Liver (tissue), 9 donors: ENCODE results near the gene SCAMP1. TPM values are rescaled to one million over a fixed set of nuclear protein-coding genes. Genes with fewer than 3 reads are reported as not detected.

ENCODE experiments used
- DNase-seq: peaks from one replicate; pipeline ENCODE4 v3.0.0-alpha.2; 2017; ENCODE audit warnings: low spot score
- H3K27ac ChIP-seq, 2 donors: one replicate each; pipeline ENCODE4 v1.7.0; 2013; ENCODE audit warnings: inconsistent platforms in 2 of 2, low read length in 2 of 2, control low read depth in 1 of 2, low read depth in 1 of 2, mild to moderate bottlenecking in 1 of 2
- H3K27me3 ChIP-seq, 4 donors: one replicate each; pipeline versions ENCODE4 v1.6.1 to v1.7.0; 2013; ENCODE audit warnings: low read length in 3 of 4, inconsistent platforms in 1 of 4, mild to moderate bottlenecking in 1 of 4, moderate library complexity in 1 of 4; ENCODE audit not compliant: control insufficient read depth in 4 of 4, insufficient read depth in 4 of 4
- H3K36me3 ChIP-seq, 4 donors: one replicate each; pipeline versions ENCODE4 v1.6.1 to v1.7.0; 2013; ENCODE audit warnings: low read length in 3 of 4, mild to moderate bottlenecking in 3 of 4, low read depth in 1 of 4, moderate library complexity in 1 of 4; ENCODE audit not compliant: control insufficient read depth in 4 of 4, insufficient read depth in 3 of 4
- H3K4me1 ChIP-seq, 4 donors: one replicate each; pipeline versions ENCODE4 v1.6.1 to v1.7.0; 2013; ENCODE audit warnings: low read length in 3 of 4, mild to moderate bottlenecking in 3 of 4, moderate library complexity in 1 of 4; ENCODE audit not compliant: control insufficient read depth in 4 of 4, insufficient read depth in 4 of 4
- H3K4me3 ChIP-seq, 3 donors: one replicate each; pipeline versions ENCODE4 v1.6.1 to v1.7.0; 2013; ENCODE audit warnings: low read length in 3 of 3, control low read depth in 1 of 3, low read depth in 1 of 3, mild to moderate bottlenecking in 1 of 3
- H3K9ac ChIP-seq, 2 donors: one replicate each; pipeline ENCODE4 v1.7.0; 2013; ENCODE audit warnings: low read length in 2 of 2, mild to moderate bottlenecking in 2 of 2, moderate library complexity in 2 of 2, control low read depth in 1 of 2, low read depth in 1 of 2
- H3K9me3 ChIP-seq, 4 donors: one replicate each; pipeline versions ENCODE4 v1.6.1 to v1.7.0; 2013; ENCODE audit warnings: low read length in 3 of 4; ENCODE audit not compliant: control insufficient read depth in 4 of 4
- ATF3 ChIP-seq: IDR thresholded peaks from 2 replicates; pipeline ENCODE4 v1.6.1; 2016; ENCODE audit warnings: antibody characterized with exemption
- CTCF ChIP-seq: fragments of 150-350 bp; IDR thresholded peaks from 2 replicates; pipeline ENCODE4 v1.5.1; 2017; ENCODE audit warnings: improper control_type of control experiment, low read depth, low read length; ENCODE audit not compliant: missing input control
- EGR1 ChIP-seq, 2 donors: IDR thresholded peaks; 2 replicates each; pipeline ENCODE4 v1.6.1; 2016 to 2018; ENCODE audit warnings: antibody characterized with exemption in 2 of 2, low read depth in 2 of 2
- FOXA1 ChIP-seq: IDR thresholded peaks from 2 replicates; pipeline ENCODE4 v1.6.1; 2016; ENCODE audit warnings: antibody characterized with exemption
- FOXA2 ChIP-seq: IDR thresholded peaks from 2 replicates; pipeline ENCODE4 v1.6.1; 2016; ENCODE audit warnings: antibody characterized with exemption
- GABPA ChIP-seq, 2 donors: IDR thresholded peaks in 1 of 2; conservative IDR thresholded peaks in 1 of 2; 2 replicates each; pipeline ENCODE4 v1.6.1; 2016; ENCODE audit warnings: antibody characterized with exemption in 2 of 2, mild to moderate bottlenecking in 1 of 2, moderate library complexity in 1 of 2
- HNF4A ChIP-seq, 2 donors: conservative IDR thresholded peaks; 2 replicates each; pipeline ENCODE4 v1.6.1; 2016; ENCODE audit warnings: antibody characterized with exemption in 2 of 2, mild to moderate bottlenecking in 2 of 2
- RAD21 ChIP-seq, 2 donors: IDR thresholded peaks; 2 replicates each; pipeline ENCODE4 v1.6.1; 2016; ENCODE audit warnings: antibody characterized with exemption in 2 of 2, mild to moderate bottlenecking in 2 of 2
- REST ChIP-seq: IDR thresholded peaks from 2 replicates; pipeline ENCODE4 v1.6.1; 2016; ENCODE audit warnings: antibody characterized with exemption, mild to moderate bottlenecking
- TAF1 ChIP-seq: conservative IDR thresholded peaks from 2 replicates; pipeline ENCODE4 v1.6.1; 2016; ENCODE audit warnings: antibody characterized with exemption, mild to moderate bottlenecking
- YY1 ChIP-seq: IDR thresholded peaks from 2 replicates; pipeline ENCODE4 v1.6.1; 2016; ENCODE audit warnings: antibody characterized with exemption, mild to moderate bottlenecking
- ZBTB33 ChIP-seq: IDR thresholded peaks from 2 replicates; pipeline ENCODE4 v1.6.1; 2016; ENCODE audit warnings: antibody characterized with exemption
- WGBS: extraction: QIAGEN DNeasy Blood & Tissue Kit; methylation state at CpG from one replicate; pipeline ENCODE4 v1.1.7; 2013; 5-methylcytosine and 5-hydroxymethylcytosine counted together
- polyA plus RNA-seq, 2 donors: library from polyadenylated mRNA; stranded (reverse) in 1 of 2; unstranded in 1 of 2; fragments of 200-250 nt in 1 of 2; fragments of >200 nt in 1 of 2; fragmentation: Nextera tagmentation in 1 of 2; extraction: Ambion mirVana in 1 of 2; gene quantifications; one replicate each; pipeline versions ENCODE4 v1.2.1 to v1.2.3, GENCODE V29; 2013 to 2015
- total RNA-seq, 2 donors: library from RNA; depleted of rRNA; stranded (reverse); fragments of >200 nt; gene quantifications; one replicate each; pipeline ENCODE4 v1.2.3, GENCODE V29; 2014
- donor health status: healthy.
- donor health status: healthy.
- donor health status: healthy.
- donor health status: healthy.
- donor health status: healthy.

Gene SCAMP1
- total and polyA plus RNA-seq, 4 donors, result 5.9 to 15.0 (median 9.0) TPM

- Histone ChIP-seq H3K9me3 (no peaks in the 10 kb centered on the region), H3K36me3 (no peaks in the 10 kb centered on the region), H3K4me1 (no peaks in the 10 kb centered on the region), H3K4me3 (no peak overlapping the region), H3K27me3 (no peaks in the 10 kb centered on the region), H3K27ac (no peak overlapping the region), H3K9ac (no peak overlapping the region)
- 78% methylated on average over 6 of the region's 6 CpGs for WGBS
- no peak for DNase-seq
- TF ChIP-seq REST (no peak), ATF3 (no peak), RAD21 (IDR thresholded peaks at IDR 0.05) (no peak)
These were observed 32.5 kb upstream of the SCAMP1 start for GRCh38 chr5:78327761-78328510.

GRCh38 chr5:78328585-78329173 lies 31.7 kb upstream of the SCAMP1 start:
- no peak for DNase-seq
- no peak for TF ChIP-seq GABPA (IDR thresholded peaks at IDR 0.05 in 1 of 2, conservative IDR thresholded peaks at IDR 0.05 in 1 of 2)
- no peak for TF ChIP-seq ZBTB33
- no peak for TF ChIP-seq ATF3
- TF ChIP-seq CTCF, result no peak
- no peak for TF ChIP-seq YY1
- TF ChIP-seq TAF1, result no peak
- TF ChIP-seq FOXA1, result no peak
- TF ChIP-seq HNF4A (conservative IDR thresholded peaks at IDR 0.05), result no peak
- no peak for TF ChIP-seq FOXA2
- TF ChIP-seq EGR1 (IDR thresholded peaks at IDR 0.05; ENCODE audit: low read depth in 2 of 2), result no peak
- TF ChIP-seq REST, result no peak

More at GRCh38 chr5:78328585-78329173, 31.7 kb upstream of the SCAMP1 start:
- no peaks in the 10 kb centered on the region for H3K27me3 ChIP-seq
- H3K4me3 ChIP-seq, result no peak overlapping the region
- H3K4me1 ChIP-seq, result no peaks in the 10 kb centered on the region
- WGBS, result 93% methylated on average over 5 of the region's 5 CpGs
- H3K27ac ChIP-seq, result no peak overlapping the region
- H3K36me3 ChIP-seq, result no peaks in the 10 kb centered on the region
- H3K9ac ChIP-seq, result no peak overlapping the region
- H3K9me3 ChIP-seq, result no peaks in the 10 kb centered on the region
